PC-9 (cell line): ENCODE measurements around the gene DOCK1.

Experiments used
- EZH2 ChIP-seq: fragments of 200-600 bp; sonication (generic); IDR thresholded peaks from 2 replicates; pipeline ENCODE4 v1.8.0; 2017; ENCODE audit warnings: antibody characterized with exemption, low read depth
- TF ChIP-seq, protein P1 (sequence below): fragments of 200-600 bp; sonication (generic); conservative IDR thresholded peaks from 2 replicates; pipeline ENCODE4 v1.6.1; 2017; ENCODE audit warnings: mixed run types, antibody characterized with exemption, mild to moderate bottlenecking, moderate library complexity

DNA sequence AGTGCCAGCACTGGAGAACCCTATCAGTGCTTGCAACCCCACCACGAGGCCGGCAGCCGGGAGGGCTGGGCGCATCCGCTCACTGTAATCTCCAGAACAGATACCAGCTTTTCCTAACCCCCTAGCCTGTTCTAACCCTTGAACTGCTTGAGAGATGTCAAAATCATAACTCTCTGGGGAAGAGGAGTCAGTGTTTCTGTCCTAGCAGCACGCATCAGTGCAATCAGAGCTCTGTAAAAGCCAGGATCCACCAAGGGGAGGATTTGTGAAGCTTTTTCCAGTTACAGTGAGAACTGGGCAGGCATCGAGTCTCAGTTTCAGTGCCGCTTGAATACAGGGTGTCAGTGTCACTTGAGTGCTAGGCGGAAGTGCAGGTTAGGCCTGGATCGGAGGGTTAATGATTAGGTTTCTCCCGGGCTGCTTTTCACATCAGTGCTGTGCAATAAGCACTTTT, 395.7 kb downstream of the DOCK1 start:
- TF ChIP-seq, protein P1, sequence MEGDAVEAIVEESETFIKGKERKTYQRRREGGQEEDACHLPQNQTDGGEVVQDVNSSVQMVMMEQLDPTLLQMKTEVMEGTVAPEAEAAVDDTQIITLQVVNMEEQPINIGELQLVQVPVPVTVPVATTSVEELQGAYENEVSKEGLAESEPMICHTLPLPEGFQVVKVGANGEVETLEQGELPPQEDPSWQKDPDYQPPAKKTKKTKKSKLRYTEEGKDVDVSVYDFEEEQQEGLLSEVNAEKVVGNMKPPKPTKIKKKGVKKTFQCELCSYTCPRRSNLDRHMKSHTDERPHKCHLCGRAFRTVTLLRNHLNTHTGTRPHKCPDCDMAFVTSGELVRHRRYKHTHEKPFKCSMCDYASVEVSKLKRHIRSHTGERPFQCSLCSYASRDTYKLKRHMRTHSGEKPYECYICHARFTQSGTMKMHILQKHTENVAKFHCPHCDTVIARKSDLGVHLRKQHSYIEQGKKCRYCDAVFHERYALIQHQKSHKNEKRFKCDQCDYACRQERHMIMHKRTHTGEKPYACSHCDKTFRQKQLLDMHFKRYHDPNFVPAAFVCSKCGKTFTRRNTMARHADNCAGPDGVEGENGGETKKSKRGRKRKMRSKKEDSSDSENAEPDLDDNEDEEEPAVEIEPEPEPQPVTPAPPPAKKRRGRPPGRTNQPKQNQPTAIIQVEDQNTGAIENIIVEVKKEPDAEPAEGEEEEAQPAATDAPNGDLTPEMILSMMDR, result no peak
- no peak for TF ChIP-seq EZH2
